Measurements from ENCODE around the gene VAV2.

GRCh38 chr9:133836001-133836758 lies 155.9 kb downstream of the VAV2 start:
- no peak for TF ChIP-seq ZFP3 (CRISPR knock-in tag; IDR thresholded peaks at IDR 0.05)
- TF ChIP-seq CREB5 (CRISPR knock-in tag; IDR thresholded peaks at IDR 0.05; ENCODE audit: low read depth) = no peak
- TF ChIP-seq PATZ1 (CRISPR knock-in tag; IDR thresholded peaks at IDR 0.05; ENCODE audit: borderline replicate concordance) = no peak
- TF ChIP-seq RARB (CRISPR knock-in tag; IDR thresholded peaks at IDR 0.05) = no peak
- no peak for TF ChIP-seq ARNTL (CRISPR knock-in tag; IDR thresholded peaks at IDR 0.05; ENCODE audit: borderline replicate concordance, low read depth)
- no peak for TF ChIP-seq TOX (CRISPR knock-in tag; IDR thresholded peaks at IDR 0.05; ENCODE audit: borderline replicate concordance)
- TF ChIP-seq BACH2 (CRISPR knock-in tag; IDR thresholded peaks at IDR 0.05; ENCODE audit: borderline replicate concordance) = no peak
- TF ChIP-seq, protein P1, sequence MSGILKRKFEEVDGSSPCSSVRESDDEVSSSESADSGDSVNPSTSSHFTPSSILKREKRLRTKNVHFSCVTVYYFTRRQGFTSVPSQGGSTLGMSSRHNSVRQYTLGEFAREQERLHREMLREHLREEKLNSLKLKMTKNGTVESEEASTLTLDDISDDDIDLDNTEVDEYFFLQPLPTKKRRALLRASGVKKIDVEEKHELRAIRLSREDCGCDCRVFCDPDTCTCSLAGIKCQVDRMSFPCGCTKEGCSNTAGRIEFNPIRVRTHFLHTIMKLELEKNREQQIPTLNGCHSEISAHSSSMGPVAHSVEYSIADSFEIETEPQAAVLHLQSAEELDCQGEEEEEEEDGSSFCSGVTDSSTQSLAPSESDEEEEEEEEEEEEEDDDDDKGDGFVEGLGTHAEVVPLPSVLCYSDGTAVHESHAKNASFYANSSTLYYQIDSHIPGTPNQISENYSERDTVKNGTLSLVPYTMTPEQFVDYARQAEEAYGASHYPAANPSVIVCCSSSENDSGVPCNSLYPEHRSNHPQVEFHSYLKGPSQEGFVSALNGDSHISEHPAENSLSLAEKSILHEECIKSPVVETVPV (CRISPR knock-in tag; IDR thresholded peaks at IDR 0.05) = no peak
- TF ChIP-seq ESRRG (CRISPR knock-in tag; IDR thresholded peaks at IDR 0.05) = no peak
